ENCODE measurements around the gene INMT. TPM values are rescaled to one million over a fixed set of nuclear protein-coding genes. Genes with fewer than 3 reads are reported as not detected.

Gene INMT
- total and polyA plus RNA-seq, 2 donors from 2014 or later = 34.5 to 44.8 TPM

DNA sequence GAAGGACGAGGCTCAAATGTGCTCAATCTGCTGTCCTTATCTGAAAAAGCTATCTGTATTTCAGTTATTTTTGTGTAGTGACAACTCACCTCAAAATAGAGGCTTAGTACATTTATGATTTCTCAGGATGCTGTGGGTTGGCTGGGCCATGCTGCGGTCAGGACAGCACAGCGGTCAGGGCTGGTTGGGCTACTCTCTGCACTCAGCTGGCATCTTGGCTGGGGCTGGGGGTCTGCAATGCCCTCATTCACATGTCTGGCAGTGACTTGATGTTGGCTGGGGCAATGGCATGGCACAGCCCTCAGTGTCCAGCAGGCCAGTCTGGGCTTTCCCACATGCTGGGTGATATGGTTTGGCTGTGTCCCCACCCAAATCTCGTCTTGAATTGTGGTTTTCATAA is 15.6 kb upstream of the INMT start:
- peak in 1 of 5 donors; percentile 26 for DNase-seq
- FAIRE-seq = no peak
- no peaks in the 10 kb centered on the region for H3K4me1 ChIP-seq (ENCODE audit: control insufficient read depth in 2 of 3, insufficient read depth in 2 of 3, low read depth in 1 of 3, low read length in 3 of 3)
- intact Hi-C loops (cut with DNase I) = no loop called here
- no peaks in the 10 kb centered on the region for H3K27me3 ChIP-seq (ENCODE audit: control insufficient read depth, insufficient read depth, low read length)
- TF ChIP-seq, protein P1, sequence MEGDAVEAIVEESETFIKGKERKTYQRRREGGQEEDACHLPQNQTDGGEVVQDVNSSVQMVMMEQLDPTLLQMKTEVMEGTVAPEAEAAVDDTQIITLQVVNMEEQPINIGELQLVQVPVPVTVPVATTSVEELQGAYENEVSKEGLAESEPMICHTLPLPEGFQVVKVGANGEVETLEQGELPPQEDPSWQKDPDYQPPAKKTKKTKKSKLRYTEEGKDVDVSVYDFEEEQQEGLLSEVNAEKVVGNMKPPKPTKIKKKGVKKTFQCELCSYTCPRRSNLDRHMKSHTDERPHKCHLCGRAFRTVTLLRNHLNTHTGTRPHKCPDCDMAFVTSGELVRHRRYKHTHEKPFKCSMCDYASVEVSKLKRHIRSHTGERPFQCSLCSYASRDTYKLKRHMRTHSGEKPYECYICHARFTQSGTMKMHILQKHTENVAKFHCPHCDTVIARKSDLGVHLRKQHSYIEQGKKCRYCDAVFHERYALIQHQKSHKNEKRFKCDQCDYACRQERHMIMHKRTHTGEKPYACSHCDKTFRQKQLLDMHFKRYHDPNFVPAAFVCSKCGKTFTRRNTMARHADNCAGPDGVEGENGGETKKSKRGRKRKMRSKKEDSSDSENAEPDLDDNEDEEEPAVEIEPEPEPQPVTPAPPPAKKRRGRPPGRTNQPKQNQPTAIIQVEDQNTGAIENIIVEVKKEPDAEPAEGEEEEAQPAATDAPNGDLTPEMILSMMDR (IDR thresholded peaks at IDR 0.05; ENCODE audit: borderline replicate concordance, extremely low read depth, insufficient read depth) = no peak
- H3K9me3 ChIP-seq (ENCODE audit: control insufficient read depth in 2 of 3, insufficient read depth in 1 of 3, low read length in 3 of 3) = no peaks in the 10 kb centered on the region
- H3K4me3 ChIP-seq (ENCODE audit: low read length in 3 of 3) = no peak overlapping the region
- no peaks in the 10 kb centered on the region for H3K36me3 ChIP-seq (ENCODE audit: control insufficient read depth in 2 of 3, insufficient read depth in 3 of 3, low read length in 3 of 3)
- no peak overlapping the region for H3K9ac ChIP-seq (ENCODE audit: low read length in 3 of 3)
- no peak overlapping the region for H3K27ac ChIP-seq (ENCODE audit: low read depth in 2 of 2, low read length in 2 of 2)

DNA sequence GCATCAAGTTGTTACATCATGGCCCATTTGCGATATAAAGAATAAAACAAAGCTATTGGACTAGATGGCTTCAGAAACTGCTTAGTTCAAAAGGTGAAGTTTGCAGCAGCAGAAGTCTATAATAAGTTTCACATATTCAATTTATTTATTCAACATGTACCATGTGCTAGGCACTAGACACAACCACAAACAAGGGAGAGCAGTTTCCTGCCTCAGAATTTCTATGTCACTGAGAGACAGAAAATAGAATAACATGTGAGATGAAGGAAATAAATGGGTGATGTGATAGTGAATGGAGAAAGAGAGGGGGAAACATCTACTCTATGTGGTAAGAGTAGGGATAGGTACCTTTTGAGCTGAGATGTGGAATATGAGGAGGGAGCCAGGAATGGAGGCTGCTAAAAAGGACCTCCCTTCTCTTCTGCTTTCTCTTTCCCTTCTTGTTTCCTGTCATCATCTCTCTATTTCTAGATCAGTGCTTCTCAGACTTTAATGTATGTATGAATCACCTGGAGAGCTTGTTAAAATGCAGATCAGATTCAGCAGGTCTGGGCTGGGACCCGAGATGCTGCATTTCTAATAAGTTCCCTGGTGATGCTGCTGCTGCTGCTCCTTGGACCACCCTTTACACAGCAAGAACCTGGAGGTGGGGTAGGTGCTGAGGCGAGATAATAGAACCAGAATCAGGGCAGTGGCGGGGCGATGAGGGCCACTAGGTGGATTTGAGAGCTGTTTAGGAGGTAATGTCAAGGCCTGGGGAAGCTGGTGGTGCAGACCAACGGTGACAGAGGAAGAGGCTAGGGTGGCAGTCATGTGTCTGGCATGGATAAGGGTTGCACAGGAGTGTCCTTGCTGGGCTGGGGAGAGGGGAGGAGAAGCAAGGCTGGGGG is 13.7 kb upstream of the INMT start:
- H3K4me1 ChIP-seq (ENCODE audit: control insufficient read depth in 2 of 3, insufficient read depth in 2 of 3, low read depth in 1 of 3, low read length in 3 of 3) = no peaks in the 10 kb centered on the region
- no peak overlapping the region for H3K4me3 ChIP-seq (ENCODE audit: low read length in 3 of 3)
- H3K9me3 ChIP-seq (ENCODE audit: control insufficient read depth in 2 of 3, insufficient read depth in 1 of 3, low read length in 3 of 3) = no peaks in the 10 kb centered on the region
- H3K9ac ChIP-seq (ENCODE audit: low read length in 3 of 3) = no peak overlapping the region
- intact Hi-C loops (cut with DNase I) = no loop called here
- TF ChIP-seq, protein P1 (IDR thresholded peaks at IDR 0.05; ENCODE audit: borderline replicate concordance, extremely low read depth, insufficient read depth) = no peak
- no peak for FAIRE-seq
- DNase-seq = peak in 1 of 5 donors; percentile 28
- H3K27me3 ChIP-seq (ENCODE audit: control insufficient read depth, insufficient read depth, low read length) = no peaks in the 10 kb centered on the region
- H3K27ac ChIP-seq (ENCODE audit: low read depth in 2 of 2, low read length in 2 of 2) = no peak overlapping the region
- no peaks in the 10 kb centered on the region for H3K36me3 ChIP-seq (ENCODE audit: control insufficient read depth in 2 of 3, insufficient read depth in 3 of 3, low read length in 3 of 3)

GRCh38 chr7:30739691-30740090 is 12.2 kb upstream of the INMT start:
- Histone ChIP-seq H3K36me3 (ENCODE audit: control insufficient read depth in 2 of 3, insufficient read depth in 3 of 3, low read length in 3 of 3) (no peaks in the 10 kb centered on the region), H3K9ac (ENCODE audit: low read length in 3 of 3) (no peak overlapping the region), H3K4me1 (ENCODE audit: control insufficient read depth in 2 of 3, insufficient read depth in 2 of 3, low read depth in 1 of 3, low read length in 3 of 3) (no peaks in the 10 kb centered on the region), H3K27me3 (ENCODE audit: control insufficient read depth, insufficient read depth, low read length) (no peaks in the 10 kb centered on the region), H3K27ac (ENCODE audit: low read depth in 2 of 2, low read length in 2 of 2) (no peak overlapping the region), H3K9me3 (ENCODE audit: control insufficient read depth in 2 of 3, insufficient read depth in 1 of 3, low read length in 3 of 3) (no peaks in the 10 kb centered on the region), H3K4me3 (ENCODE audit: low read length in 3 of 3) (no peak overlapping the region)
- DNase-seq (peak in 1 of 5 donors; percentile 56), FAIRE-seq (no peak)
- TF ChIP-seq, protein P1 (IDR thresholded peaks at IDR 0.05; ENCODE audit: borderline replicate concordance, extremely low read depth, insufficient read depth) = no peak
- intact Hi-C loops (cut with DNase I) = no loop called here
